Effector memory CD4-positive, alpha-beta T cell (primary cell): Measurements from ENCODE around the gene TBC1D13.

Source experiments
- DNase-seq, 3 donors: peaks; one replicate each; pipeline ENCODE4 v3.0.0-alpha.2; 2020
- H3K27ac ChIP-seq: 2 replicates; pipeline ENCODE4 v1.7.0; 2013; ENCODE audit warnings: mild to moderate bottlenecking, low read length, moderate library complexity; ENCODE audit not compliant: insufficient read depth, poor library complexity, severe bottlenecking
- H3K27me3 ChIP-seq: replicated peaks from 2 replicates; pipeline ENCODE4 v1.7.0; 2013; ENCODE audit warnings: mild to moderate bottlenecking, low read length; ENCODE audit not compliant: insufficient read depth, control insufficient read depth, poor library complexity, severe bottlenecking
- H3K36me3 ChIP-seq: 2 replicates; pipeline ENCODE4 v1.7.0; 2013; ENCODE audit warnings: mild to moderate bottlenecking, low read length, moderate library complexity; ENCODE audit not compliant: control insufficient read depth, insufficient read depth
- H3K4me1 ChIP-seq: 2 replicates; pipeline ENCODE4 v1.7.0; 2013; ENCODE audit warnings: low read length, mild to moderate bottlenecking; ENCODE audit not compliant: control insufficient read depth, insufficient read depth, poor library complexity, severe bottlenecking
- H3K4me3 ChIP-seq: 2 replicates; pipeline ENCODE4 v1.7.0; 2013; ENCODE audit warnings: low read length, low read depth, mild to moderate bottlenecking; ENCODE audit not compliant: insufficient read depth, poor library complexity, severe bottlenecking
- H3K9me3 ChIP-seq: 2 replicates; pipeline ENCODE4 v1.7.0; 2013; ENCODE audit warnings: mild to moderate bottlenecking, low read length, moderate library complexity; ENCODE audit not compliant: control insufficient read depth

TBC1D13 gene

GRCh38 chr9:128828267-128828666 is 41.2 kb downstream of the TBC1D13 start:
- Histone ChIP-seq H3K4me3 (no peak overlapping the region), H3K9me3 (no peaks in the 10 kb centered on the region), H3K4me1 (peaks cover 14% of the 10 kb centered on the region), H3K36me3 (peaks cover 37% of the 10 kb centered on the region), H3K27ac (peak overlapping the region; percentile 68), H3K27me3 (no peaks in the 10 kb centered on the region)
- no peak for DNase-seq

- no peak for DNase-seq
- H3K4me3 ChIP-seq = peak overlapping the region; percentile 90
- H3K36me3 ChIP-seq = peaks cover 31% of the 10 kb centered on the region
Observed at GRCh38 chr9:128828719-128829452, 41.8 kb downstream of the TBC1D13 start.

GRCh38 chr9:128829477-128830251 is 42.6 kb downstream of the TBC1D13 start, which contains the start of gene SPOUT1:
Gene SPOUT1 (minus strand): TSS chr9:128829794. CDS start chr9:128829780, 14 bp downstream.
- Histone ChIP-seq H3K4me3 (peak within 1 kb of the TSS; percentile 90), H3K4me1 (peaks cover 14% of the 10 kb centered on the region), H3K9me3 (no peaks in the 10 kb centered on the region), H3K27ac (peak within 1 kb of the TSS; percentile 68), H3K36me3 (peaks cover 23% of the 10 kb centered on the region), H3K27me3 (no peaks in the 10 kb centered on the region)
- peak; percentile 88 to 91 (median 90) for DNase-seq

More at GRCh38 chr9:128828719-128829452, 41.8 kb downstream of the TBC1D13 start:
- peaks cover 14% of the 10 kb centered on the region for H3K4me1 ChIP-seq
- no peaks in the 10 kb centered on the region for H3K9me3 ChIP-seq
- H3K27ac ChIP-seq = peak overlapping the region; percentile 68
- H3K27me3 ChIP-seq = no peaks in the 10 kb centered on the region

- Histone ChIP-seq H3K4me1 (peaks cover 11% of the 10 kb centered on the region), H3K4me3 (no peak overlapping the region), H3K27me3 (no peaks in the 10 kb centered on the region), H3K9me3 (no peaks in the 10 kb centered on the region), H3K36me3 (peaks cover 7% of the 10 kb centered on the region), H3K27ac (no peak overlapping the region)
- no peak for DNase-seq
Observed at GRCh38 chr9:128833696-128834095, 46.6 kb downstream of the TBC1D13 start.

GRCh38 chr9:128835246-128836210 is 48.5 kb downstream of the TBC1D13 start:
- Histone ChIP-seq H3K9me3 (no peaks in the 10 kb centered on the region), H3K27ac (no peak overlapping the region), H3K27me3 (no peaks in the 10 kb centered on the region), H3K36me3 (peaks cover 7% of the 10 kb centered on the region), H3K4me1 (no peaks in the 10 kb centered on the region), H3K4me3 (no peak overlapping the region)
- no peak for DNase-seq

GRCh38 chr9:128836509-128837145 is 49.6 kb downstream of the TBC1D13 start:
- Histone ChIP-seq H3K9me3 (no peaks in the 10 kb centered on the region), H3K27me3 (no peaks in the 10 kb centered on the region), H3K27ac (no peak overlapping the region), H3K4me3 (no peak overlapping the region), H3K36me3 (peaks cover 7% of the 10 kb centered on the region), H3K4me1 (no peaks in the 10 kb centered on the region)
- DNase-seq = no peak

GRCh38 chr9:128838338-128838737 is 51.3 kb downstream of the TBC1D13 start:
- no peaks in the 10 kb centered on the region for H3K27me3 ChIP-seq
- H3K27ac ChIP-seq = no peak overlapping the region
- no peaks in the 10 kb centered on the region for H3K4me1 ChIP-seq
- H3K9me3 ChIP-seq = no peaks in the 10 kb centered on the region
- H3K36me3 ChIP-seq = peaks cover 10% of the 10 kb centered on the region
- DNase-seq = no peak
- no peak overlapping the region for H3K4me3 ChIP-seq

GRCh38 chr9:128840524-128840923 is 53.5 kb downstream of the TBC1D13 start:
- Histone ChIP-seq H3K36me3 (peaks cover 8% of the 10 kb centered on the region), H3K4me3 (no peak overlapping the region), H3K27ac (no peak overlapping the region), H3K27me3 (no peaks in the 10 kb centered on the region), H3K9me3 (no peaks in the 10 kb centered on the region), H3K4me1 (no peaks in the 10 kb centered on the region)
- DNase-seq = no peak
